Effector memory CD8-positive, alpha-beta T cell (primary cell): ENCODE data around the gene FOXO3.

Experiments used
- ATAC-seq: fragments of 150-1000 bp; cut with Tn5 transposase; replicated peaks from 2 replicates; pipeline ENCODE4 v1.10.0; 2021; ENCODE audit warnings: mild to moderate bottlenecking, moderate library complexity
- DNase-seq, 3 experiments: peaks; one replicate each; pipeline ENCODE4 v3.0.0; 2021
- H3K27ac Mint-ChIP-seq, 2 donors: one replicate each; pipeline ENCODE4 v1.8.0; 2022; ENCODE audit warnings: mild to moderate bottlenecking in 2 of 2, mixed read lengths in 2 of 2, moderate library complexity in 2 of 2
- H3K27me3 Mint-ChIP-seq, 2 donors: one replicate each; pipeline ENCODE4 v1.8.0; 2022; ENCODE audit warnings: mixed read lengths in 2 of 2
- H3K36me3 Mint-ChIP-seq: one replicate; pipeline ENCODE4 v1.8.0; 2022; ENCODE audit warnings: mild to moderate bottlenecking, moderate library complexity, mixed read lengths; ENCODE audit not compliant: insufficient read depth
- H3K4me1 Mint-ChIP-seq, 2 donors: one replicate each; pipeline ENCODE4 v1.8.0; 2022; ENCODE audit warnings: low read depth in 2 of 2, mixed read lengths in 2 of 2
- H3K4me3 Mint-ChIP-seq, 2 donors: one replicate each; pipeline ENCODE4 v1.8.0; 2022; ENCODE audit warnings: mild to moderate bottlenecking in 2 of 2, mixed read lengths in 2 of 2, moderate library complexity in 2 of 2
- H3K9me3 Mint-ChIP-seq, 2 donors: one replicate each; pipeline ENCODE4 v1.8.0; 2022; ENCODE audit warnings: mixed read lengths in 2 of 2

The FOXO3 gene

GRCh38 chr6:108689272-108690161, 128.8 kb downstream of the FOXO3 start:
- Mint-ChIP-seq H3K27ac (no peak overlapping the region), H3K9me3 (no peaks in the 10 kb centered on the region), H3K4me1 (peaks cover 17 to 24% of the 10 kb centered on the region in 2 donors), H3K4me3 (no peak overlapping the region), H3K36me3 (peaks cover 19% of the 10 kb centered on the region), H3K27me3 (no peaks in the 10 kb centered on the region)
- no peak for ATAC-seq
- no peak for DNase-seq

- peaks cover 11 to 17% of the 10 kb centered on the region in 2 donors for H3K4me1 Mint-ChIP-seq
- H3K4me3 Mint-ChIP-seq = no peak overlapping the region
- ATAC-seq = no peak
- peaks cover 9% of the 10 kb centered on the region for H3K36me3 Mint-ChIP-seq
- H3K9me3 Mint-ChIP-seq = no peaks in the 10 kb centered on the region
- no peak for DNase-seq
- H3K27ac Mint-ChIP-seq = peak overlapping the region in 1 of 2 donors; percentile 7
- H3K27me3 Mint-ChIP-seq = no peaks in the 10 kb centered on the region
Measured at GRCh38 chr6:108690326-108691049, 129.8 kb downstream of the FOXO3 start.

GRCh38 chr6:108693430-108694154, 132.9 kb downstream of the FOXO3 start:
- Mint-ChIP-seq H3K9me3 (no peaks in the 10 kb centered on the region), H3K4me1 (peaks cover 2 to 6% of the 10 kb centered on the region in 2 donors), H3K36me3 (peaks cover 5% of the 10 kb centered on the region), H3K27me3 (no peaks in the 10 kb centered on the region), H3K4me3 (no peak overlapping the region), H3K27ac (no peak overlapping the region)
- ATAC-seq (no peak), DNase-seq (no peak)

GRCh38 chr6:108694816-108695215, 134.1 kb downstream of the FOXO3 start:
- H3K27me3 Mint-ChIP-seq = no peaks in the 10 kb centered on the region
- ATAC-seq (no peak), DNase-seq (no peak)
- no peaks in the 10 kb centered on the region for H3K9me3 Mint-ChIP-seq
- H3K36me3 Mint-ChIP-seq = peaks cover 5% of the 10 kb centered on the region
- H3K27ac Mint-ChIP-seq = no peak overlapping the region
- peaks cover 2 to 6% of the 10 kb centered on the region in 2 donors for H3K4me1 Mint-ChIP-seq
- H3K4me3 Mint-ChIP-seq = no peak overlapping the region

GRCh38 chr6:108697561-108698161, 136.9 kb downstream of the FOXO3 start:
- Mint-ChIP-seq H3K27me3 (no peaks in the 10 kb centered on the region), H3K27ac (no peak overlapping the region), H3K9me3 (peaks cover 0 to 7% of the 10 kb centered on the region in 2 donors), H3K4me1 (no peaks in the 10 kb centered on the region), H3K36me3 (no peaks in the 10 kb centered on the region), H3K4me3 (no peak overlapping the region)
- no peak for ATAC-seq
- DNase-seq = no peak

- H3K36me3 Mint-ChIP-seq = no peaks in the 10 kb centered on the region
- H3K4me3 Mint-ChIP-seq = no peak overlapping the region
- H3K27me3 Mint-ChIP-seq = no peaks in the 10 kb centered on the region
- no peak overlapping the region for H3K27ac Mint-ChIP-seq
- no peaks in the 10 kb centered on the region for H3K4me1 Mint-ChIP-seq
- ATAC-seq (no peak), DNase-seq (no peak)
- H3K9me3 Mint-ChIP-seq = peaks cover 0 to 7% of the 10 kb centered on the region in 2 donors
Measured at GRCh38 chr6:108698593-108699289, 138.0 kb downstream of the FOXO3 start.

GRCh38 chr6:108699290-108700041, 138.7 kb downstream of the FOXO3 start:
- ATAC-seq (no peak), DNase-seq (no peak)
- no peaks in the 10 kb centered on the region for H3K36me3 Mint-ChIP-seq
- H3K9me3 Mint-ChIP-seq = peaks cover 0 to 7% of the 10 kb centered on the region in 2 donors
- H3K27ac Mint-ChIP-seq = no peak overlapping the region
- no peaks in the 10 kb centered on the region for H3K27me3 Mint-ChIP-seq
- no peak overlapping the region for H3K4me3 Mint-ChIP-seq
- no peaks in the 10 kb centered on the region for H3K4me1 Mint-ChIP-seq

GRCh38 chr6:108702106-108702851, 141.6 kb downstream of the FOXO3 start:
- Mint-ChIP-seq H3K27ac (no peak overlapping the region), H3K4me1 (no peaks in the 10 kb centered on the region), H3K9me3 (peaks cover 0 to 7% of the 10 kb centered on the region in 2 donors), H3K36me3 (no peaks in the 10 kb centered on the region), H3K27me3 (no peaks in the 10 kb centered on the region), H3K4me3 (no peak overlapping the region)
- no peak for DNase-seq
- no peak for ATAC-seq

GRCh38 chr6:108706649-108707048, 145.9 kb downstream of the FOXO3 start:
- Mint-ChIP-seq H3K9me3 (peaks cover 0 to 4% of the 10 kb centered on the region in 2 donors), H3K4me1 (no peaks in the 10 kb centered on the region), H3K27me3 (no peaks in the 10 kb centered on the region), H3K36me3 (no peaks in the 10 kb centered on the region), H3K4me3 (no peak overlapping the region), H3K27ac (no peak overlapping the region)
- DNase-seq = no peak
- ATAC-seq = no peak

- Mint-ChIP-seq H3K4me3 (no peak overlapping the region), H3K27ac (no peak overlapping the region), H3K4me1 (no peaks in the 10 kb centered on the region), H3K36me3 (no peaks in the 10 kb centered on the region), H3K27me3 (no peaks in the 10 kb centered on the region), H3K9me3 (no peaks in the 10 kb centered on the region)
- DNase-seq (no peak), ATAC-seq (no peak)
Measured at GRCh38 chr6:108707328-108707976, 146.7 kb downstream of the FOXO3 start.

- Mint-ChIP-seq H3K9me3 (no peaks in the 10 kb centered on the region), H3K27me3 (no peaks in the 10 kb centered on the region), H3K4me3 (no peak overlapping the region), H3K36me3 (no peaks in the 10 kb centered on the region), H3K4me1 (peaks cover 14 to 17% of the 10 kb centered on the region in 2 donors), H3K27ac (no peak overlapping the region)
- ATAC-seq (no peak), DNase-seq (no peak)
Measured at GRCh38 chr6:108710030-108710429, 149.3 kb downstream of the FOXO3 start.
